A549 (cell line): ENCODE data around the gene TYK2. TPM values are rescaled to one million over a fixed set of nuclear protein-coding genes. Genes with fewer than 3 reads are reported as not detected.
"Not testable (repeated sequence)": the region's sequence is repeated elsewhere in the genome, so short reads cannot be mapped to it uniquely, and the experiment has no call there.

Source experiments
- ATAC-seq, 2 experiments: fragments of 200-7000 bp in 1 of 2; fragments of >200 bp in 1 of 2; cut with Nextera tagmentation in 1 of 2; cut with Tn5 transposase in 1 of 2; 3 replicates each; pipeline versions ENCODE4 v1.8.0 to v1.9.1; 2018 to 2020; ENCODE audit warnings: mild to moderate bottlenecking in 1 of 2, moderate library complexity in 1 of 2
- CTCF ChIA-PET: fragments of 300-600 bp; sonication (Branson Sonifier 250); formaldehyde crosslinking; extraction: SDS; loops from one replicate; lab custom pipeline; 2021; ENCODE audit warnings: antibody characterized with exemption, inconsistent platforms; lab: Yijun Ruan, JAX
- POLR2A ChIA-PET: fragments of 350-600 bp; formaldehyde crosslinking; extraction: SDS; loops from one replicate; lab custom pipeline; 2021; ENCODE audit warnings: antibody characterized with exemption, inconsistent platforms; lab: Yijun Ruan, JAX
- DNase-seq, 2 experiments: peaks; one replicate each; pipeline versions ENCODE4 v3.0.0 to v3.0.0-alpha.2; 2011 to 2016; ENCODE audit warnings: low read depth in 1 of 2, low spot score in 1 of 2
- FAIRE-seq: peaks from 2 replicates; lab custom pipeline; 2011; peaks lifted over from hg19 to GRCh38; lab: Jason Lieb, UNC
- H3K27ac ChIP-seq, 2 experiments: fragments of >200 bp; sonication (Bioruptor Twin); formaldehyde crosslinking; 3 replicates each; pipeline ENCODE4 v1.5.1; 2016 to 2017
- H3K4me1 ChIP-seq: fragments of >200 bp; sonication (Bioruptor Twin); formaldehyde crosslinking; 3 replicates; pipeline ENCODE4 v1.6.1; 2016
- H3K4me2 ChIP-seq: fragments of >200 bp; sonication (Bioruptor Twin); formaldehyde crosslinking; 3 replicates; pipeline ENCODE4 v1.6.1; 2016
- H3K4me3 ChIP-seq: fragments of >200 bp; sonication (Bioruptor Twin); formaldehyde crosslinking; 3 replicates; pipeline ENCODE4 v1.5.1; 2016
- H3K9me3 ChIP-seq: fragments of >200 bp; sonication (Bioruptor Twin); formaldehyde crosslinking; 3 replicates; pipeline ENCODE4 v1.6.1; 2016
- EHMT2 ChIP-seq: fragments of 200-600 bp; sonication (generic); IDR thresholded peaks from 2 replicates; pipeline ENCODE4 v1.6.1; 2016; ENCODE audit warnings: antibody characterized with exemption, low read depth, mild to moderate bottlenecking, moderate library complexity
- ELK1 ChIP-seq: fragments of 150-350 bp; IDR thresholded peaks from 2 replicates; pipeline ENCODE4 v1.6.1; 2014; ENCODE audit warnings: low read depth, mild to moderate bottlenecking, low read length
- GATA3 ChIP-seq: IDR thresholded peaks from 2 replicates; pipeline ENCODE4 v1.6.1; 2012; ENCODE audit warnings: borderline replicate concordance
- HOXA7 ChIP-seq: fragments of 250-450 bp; sonication (Bioruptor Pico); IDR thresholded peaks from 2 replicates; pipeline ENCODE4 v1.5.0; 2020; ENCODE audit warnings: mild to moderate bottlenecking, moderate library complexity
- JUNB ChIP-seq: fragments of >200 bp; sonication (Bioruptor Twin); formaldehyde crosslinking; IDR thresholded peaks from 2 replicates; pipeline ENCODE4 v1.6.1; 2016
- KDM1A ChIP-seq: fragments of 200-600 bp; sonication (generic); IDR thresholded peaks from 2 replicates; pipeline ENCODE4 v1.6.1; 2016; ENCODE audit warnings: low read depth, mild to moderate bottlenecking
- MAX ChIP-seq: IDR thresholded peaks from 2 replicates; pipeline ENCODE4 v1.6.1; 2012
- NR3C1 ChIP-seq: fragments of >200 bp; sonication (Bioruptor Twin); formaldehyde crosslinking; IDR thresholded peaks from 3 replicates; pipeline ENCODE4 v1.6.1; 2017
- PHF8 ChIP-seq: fragments of 200-600 bp; sonication (generic); IDR thresholded peaks from 2 replicates; pipeline ENCODE4 v1.6.1; 2016; ENCODE audit warnings: low read depth, mild to moderate bottlenecking, antibody characterized with exemption, moderate library complexity, borderline replicate concordance
- POLR2A ChIP-seq: IDR thresholded peaks from 2 replicates; pipeline ENCODE4 v1.6.1; 2012; ENCODE audit warnings: mild to moderate bottlenecking, low read length
- RFX5 ChIP-seq: fragments of 450-650 bp; IDR thresholded peaks from 2 replicates; pipeline ENCODE4 v1.7.1; 2014; ENCODE audit warnings: antibody characterized with exemption, mild to moderate bottlenecking, moderate library complexity
- TP53 ChIP-seq: fragments of 250-450 bp; sonication (Bioruptor Pico); IDR thresholded peaks from 2 replicates; pipeline ENCODE4 v1.5.0; 2021; ENCODE audit warnings: mild to moderate bottlenecking, moderate library complexity
- WGBS: methylation state at CpG from one replicate; pipeline ENCODE4 v1.1.6; 2017; ENCODE audit errors: missing lambda C conversion rate; 5-methylcytosine and 5-hydroxymethylcytosine counted together
- polyA plus RNA-seq, 4 experiments: library from polyadenylated mRNA; depleted of rRNA in 3 of 4; stranded (reverse); fragments of >200 nt; fragmentation: RNase III in 1 of 4; extraction: RNeasy Plus Mini Kit Qiagen cat#74134 plus additional on column Dnase treatment in 1 of 4; gene quantifications; 2 replicates in 3 of 4; 3 replicates in 1 of 4; pipeline ENCODE4 v1.2.3, GENCODE V29; 2011 to 2017
- TF ChIP-seq, protein P1 (sequence below): fragments of >200 bp; sonication (Bioruptor Twin); formaldehyde crosslinking; IDR thresholded peaks from 2 replicates; pipeline ENCODE4 v1.6.1; 2016

TYK2 gene
- polyA plus RNA-seq, 2 of the 4 experiments (the other 2 are of a cell fraction), result 17.0 to 57.1 TPM

- FAIRE-seq, result no peak
- 0 out of 3 replicates have a peak, but pooled peaks cover 4% of the 10 kb centered on the region for H3K9me3 ChIP-seq
- DNase-seq, result no peak
- no peak overlapping the region for H3K27ac ChIP-seq
- POLR2A ChIA-PET, result interaction anchor here (0.6 kb wide), 1 partner anchor 84 kb away, joined by 4 read pairs; no protein-coding TSS in a partner anchor
- no peak overlapping the region for H3K4me2 ChIP-seq
- TF ChIP-seq, protein P1, sequence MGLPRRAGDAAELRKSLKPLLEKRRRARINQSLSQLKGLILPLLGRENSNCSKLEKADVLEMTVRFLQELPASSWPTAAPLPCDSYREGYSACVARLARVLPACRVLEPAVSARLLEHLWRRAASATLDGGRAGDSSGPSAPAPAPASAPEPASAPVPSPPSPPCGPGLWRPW, result no peak
- TF ChIP-seq, all 56 proteins: peak for 0
- no peak overlapping the region for H3K4me3 ChIP-seq
- no peak for ATAC-seq
- WGBS, result 76% methylated on average over 13 of the region's 13 CpGs
- CTCF ChIA-PET, result interaction anchor here (0.6 to 7.1 kb wide), 8 partner anchors 8 to 354 kb away, joined by 3 to 172 read pairs (median 4); partner anchors contain the start of genes CDC37 and PDE4A
- peaks cover 6% of the 10 kb centered on the region; the same call in 2 of the 3 replicates for H3K4me1 ChIP-seq
These were observed 32.0 kb upstream of the TYK2 start for GRCh38 chr19:10412257-10412977.

DNA sequence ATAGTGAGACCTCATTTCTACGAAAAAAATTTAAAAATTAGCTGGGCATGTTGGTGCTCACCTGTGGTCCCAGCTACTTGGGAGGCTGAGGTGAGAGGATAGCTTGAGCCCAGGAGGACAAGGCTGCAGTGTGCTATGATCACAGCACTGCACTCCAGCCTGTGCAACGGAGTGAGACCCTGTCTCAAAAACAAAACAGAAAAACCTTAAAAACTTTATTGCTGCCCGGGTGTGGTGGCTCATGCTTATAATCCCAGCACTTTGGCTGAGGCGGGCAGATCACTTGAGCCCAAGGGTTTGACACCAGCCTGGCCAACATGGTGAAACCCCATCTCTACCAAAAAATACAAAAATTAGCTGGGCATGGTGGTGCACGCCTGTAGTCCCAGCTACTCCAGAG lies 30.9 kb upstream of the TYK2 start:
- CTCF ChIA-PET, result interaction anchor here (0.6 to 3.5 kb wide), 3 partner anchors 10 to 442 kb away, joined by 3 to 14 read pairs (median 7); partner anchors contain the start of gene PDE4A
- not testable (repeated sequence) for DNase-seq

DNA sequence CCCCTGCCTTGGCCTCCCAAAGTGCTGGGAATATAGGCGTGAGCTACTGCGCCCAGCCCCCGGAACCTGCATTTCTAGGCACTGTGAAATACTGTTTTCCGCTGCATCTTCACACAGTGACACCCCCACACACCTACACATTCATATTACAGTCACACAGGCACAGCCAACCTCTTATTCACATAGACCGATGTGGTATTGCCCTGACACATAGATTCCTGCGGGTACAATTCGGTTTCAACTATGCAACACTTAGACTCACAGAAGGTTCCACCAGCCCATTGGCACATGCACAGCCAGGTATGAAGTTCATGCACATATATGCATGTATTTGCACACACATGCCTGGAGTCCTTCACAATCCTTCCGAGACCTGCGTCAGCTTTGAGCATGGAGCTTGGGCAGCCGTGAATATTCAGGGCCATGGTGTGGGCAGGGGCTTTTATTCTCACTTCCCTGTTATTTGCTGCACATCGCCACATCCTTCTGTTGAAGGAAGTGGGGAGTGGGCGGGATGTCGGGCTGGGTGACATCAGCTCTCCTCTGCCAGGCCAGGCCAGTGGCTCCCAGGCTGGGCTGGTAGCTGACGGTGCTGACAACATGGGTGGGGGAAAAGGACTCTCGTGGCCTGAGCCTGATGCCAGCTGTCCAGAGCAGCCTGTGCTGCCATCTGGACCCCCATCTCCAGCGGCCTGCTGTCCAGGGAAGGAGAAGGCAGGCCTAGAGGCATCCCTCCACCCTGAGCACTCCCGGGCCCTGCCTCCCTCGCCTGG lies 28.3 kb upstream of the TYK2 start:
- no peak for DNase-seq
- ChIA-PET CTCF (interaction anchor here (0.8 to 11.6 kb wide), 7 partner anchors 7 to 75 kb away, joined by 3 to 172 read pairs (median 6); partner anchors contain the start of gene PDE4A), POLR2A (interaction anchor here (0.5 kb wide), 1 partner anchor 374 kb away, joined by 3 read pairs; no protein-coding TSS in a partner anchor)
- no peak for FAIRE-seq
- Histone ChIP-seq H3K4me3 (no peak overlapping the region), H3K4me1 (peaks cover 5% of the 10 kb centered on the region; the same call in 2 of the 3 replicates), H3K4me2 (no peak overlapping the region), H3K9me3 (no peaks in the 10 kb centered on the region), H3K27ac (no peak overlapping the region)
- ATAC-seq, result no peak
- TF ChIP-seq HOXA7 (CRISPR knock-in tag), result no peak
- no peak for TF ChIP-seq POLR2A
- no peak for TF ChIP-seq KDM1A
- TF ChIP-seq PHF8, result no peak
- no peak for TF ChIP-seq RFX5
- WGBS, result 73% methylated on average over 14 of the region's 18 CpGs

More for the DNA sequence above, 30.9 kb upstream of the TYK2 start:
- H3K4me2 ChIP-seq, FAIRE-seq, H3K9me3 ChIP-seq, ATAC-seq, H3K4me1 ChIP-seq, POLR2A ChIA-PET, H3K4me3 ChIP-seq, H3K27ac ChIP-seq: not testable (repeated sequence)
- WGBS, result 47% methylated on average over 5 of the region's 5 CpGs

GRCh38 chr19:10407096-10407495 lies 26.7 kb upstream of the TYK2 start:
- ATAC-seq, result no peak
- FAIRE-seq, result no peak
- Histone ChIP-seq H3K4me3 (no peak overlapping the region), H3K9me3 (no peaks in the 10 kb centered on the region), H3K4me2 (no peak overlapping the region), H3K4me1 (peaks cover 7% of the 10 kb centered on the region; the same call in 2 of the 3 replicates), H3K27ac (no peak overlapping the region)
- CTCF ChIA-PET, result interaction anchor here (0.8 to 11.6 kb wide), 7 partner anchors 8 to 476 kb away, joined by 3 to 172 read pairs (median 4); partner anchors contain the start of gene PDE4A
- DNase-seq, result no peak
- TF ChIP-seq ELK1 (no peak), TP53 (CRISPR knock-in tag) (no peak), JUNB (no peak), NR3C1 (no peak), MAX (no peak), EHMT2 (no peak), GATA3 (no peak)
- TF ChIP-seq, protein P1, result no peak
- POLR2A ChIA-PET, result no interaction called here
